Endothelial cell (in vitro differentiated cells): Measurements from ENCODE around the gene CDYL. TPM values are rescaled to one million over a fixed set of nuclear protein-coding genes. Genes with fewer than 3 reads are reported as not detected.

Experiments
- DNase-seq: peaks from one replicate; pipeline ENCODE4 v3.0.0; 2021; ENCODE audit warnings: low spot score
- H3K27ac Mint-ChIP-seq: one replicate; pipeline ENCODE4 v1.8.0; 2021; ENCODE audit warnings: mixed read lengths, inconsistent platforms; ENCODE audit not compliant: unreplicated experiment
- H3K27me3 Mint-ChIP-seq: one replicate; pipeline ENCODE4 v1.8.0; 2021; ENCODE audit warnings: mild to moderate bottlenecking, moderate library complexity, mixed read lengths, inconsistent platforms; ENCODE audit not compliant: unreplicated experiment
- H3K36me3 Mint-ChIP-seq: one replicate; pipeline ENCODE4 v1.8.0; 2021; ENCODE audit warnings: mild to moderate bottlenecking, low read depth, mixed read lengths, inconsistent platforms; ENCODE audit not compliant: unreplicated experiment
- H3K4me1 Mint-ChIP-seq: one replicate; pipeline ENCODE4 v1.8.0; 2021; ENCODE audit warnings: mild to moderate bottlenecking, mixed read lengths, inconsistent platforms; ENCODE audit not compliant: unreplicated experiment
- H3K4me3 Mint-ChIP-seq: one replicate; pipeline ENCODE4 v1.8.0; 2021; ENCODE audit warnings: mild to moderate bottlenecking, mixed read lengths, inconsistent platforms; ENCODE audit not compliant: unreplicated experiment
- H3K9me3 Mint-ChIP-seq: one replicate; pipeline ENCODE4 v1.8.0; 2021; ENCODE audit warnings: mixed read lengths, inconsistent platforms; ENCODE audit not compliant: unreplicated experiment
- CTCF ChIP-seq: fragments of 200-600 bp; sonication (generic); IDR thresholded peaks from one replicate; pipeline ENCODE4 v1.5.0; 2021; ENCODE audit warnings: antibody characterized with exemption; ENCODE audit not compliant: unreplicated experiment
- total RNA-seq: library from RNA; stranded (reverse); fragmentation: NEBNext Ultra II Directional; extraction: Animal tissue kit (Norgen Biotek cat#: 25700); gene quantifications from one replicate; pipeline ENCODE4 v1.2.1, GENCODE V29; 2021; ENCODE audit not compliant: unreplicated experiment

Gene CDYL
- total RNA-seq, 1 donor from 2014 or later, result 66.7 TPM

DNA sequence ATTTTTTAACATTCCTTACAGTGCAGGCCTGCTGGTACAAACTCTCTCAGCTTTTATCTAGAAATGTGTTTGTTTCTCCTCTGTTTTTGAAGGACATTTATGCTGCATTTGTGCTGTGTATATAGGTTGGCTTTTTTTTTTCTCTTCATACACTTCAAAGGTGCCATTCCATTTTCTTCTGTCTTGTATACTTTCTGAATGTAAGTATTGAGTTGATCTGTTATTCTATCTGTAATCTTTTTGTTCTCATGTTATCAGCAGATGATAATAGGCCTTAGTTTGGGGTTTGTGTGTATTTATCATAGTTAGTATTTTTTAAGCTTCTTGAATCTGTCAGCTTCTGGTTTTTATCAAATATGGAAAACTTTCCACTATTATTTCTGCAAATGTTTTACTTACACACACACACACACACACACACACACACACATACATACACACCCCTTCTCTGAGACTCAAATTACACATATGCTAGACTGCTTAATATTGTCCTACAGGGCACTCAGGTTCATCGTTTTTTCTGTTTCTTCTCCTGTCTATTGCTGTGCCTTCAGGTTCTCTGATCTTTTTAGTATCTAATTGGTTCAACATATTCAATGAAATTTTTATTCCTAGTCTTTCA, 153.0 kb downstream of the CDYL start:
- H3K36me3 Mint-ChIP-seq, result no peaks in the 10 kb centered on the region
- H3K27ac Mint-ChIP-seq, result no peak overlapping the region
- H3K4me3 Mint-ChIP-seq, result no peak overlapping the region
- TF ChIP-seq CTCF, result no peak
- peaks cover 11% of the 10 kb centered on the region for H3K27me3 Mint-ChIP-seq
- DNase-seq, result no peak
- H3K4me1 Mint-ChIP-seq, result peaks cover 43% of the 10 kb centered on the region
- H3K9me3 Mint-ChIP-seq, result no peaks in the 10 kb centered on the region

DNA sequence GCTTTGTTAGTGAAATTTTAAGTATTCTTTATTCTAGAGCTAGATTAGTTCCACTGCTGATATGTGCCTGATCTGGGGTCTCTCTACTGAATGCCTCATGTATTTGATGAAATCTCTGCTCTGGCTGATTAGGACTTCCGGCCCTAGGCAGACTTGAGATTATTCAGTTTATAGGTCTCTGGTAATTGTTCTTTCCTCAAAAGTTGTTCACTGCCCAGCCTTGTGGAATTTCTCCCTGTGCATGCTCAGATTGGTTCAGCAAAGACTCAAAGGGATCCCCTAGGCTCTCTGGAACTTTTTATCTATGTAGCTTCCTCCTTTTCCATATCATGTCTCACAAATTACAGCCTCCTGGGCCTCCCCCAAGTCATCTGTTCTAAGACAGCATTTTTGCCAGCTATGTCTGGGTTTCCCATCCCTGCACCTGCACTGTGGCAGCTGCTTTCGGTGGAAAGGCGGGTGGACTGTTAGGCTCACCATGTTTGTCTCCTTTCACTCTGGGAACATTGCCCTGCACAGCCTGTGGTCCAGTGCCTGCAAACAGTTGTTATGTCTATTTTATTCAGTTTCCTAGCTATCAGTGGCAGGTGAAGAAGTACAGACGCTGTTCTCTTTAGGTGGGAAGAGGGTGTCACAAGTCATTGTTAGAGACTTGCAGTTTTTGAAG, 154.0 kb downstream of the CDYL start:
- Mint-ChIP-seq H3K4me3 (no peak overlapping the region), H3K36me3 (no peaks in the 10 kb centered on the region), H3K9me3 (no peaks in the 10 kb centered on the region), H3K27ac (no peak overlapping the region), H3K4me1 (peaks cover 40% of the 10 kb centered on the region), H3K27me3 (peaks cover 11% of the 10 kb centered on the region)
- no peak for TF ChIP-seq CTCF
- no peak for DNase-seq

DNA sequence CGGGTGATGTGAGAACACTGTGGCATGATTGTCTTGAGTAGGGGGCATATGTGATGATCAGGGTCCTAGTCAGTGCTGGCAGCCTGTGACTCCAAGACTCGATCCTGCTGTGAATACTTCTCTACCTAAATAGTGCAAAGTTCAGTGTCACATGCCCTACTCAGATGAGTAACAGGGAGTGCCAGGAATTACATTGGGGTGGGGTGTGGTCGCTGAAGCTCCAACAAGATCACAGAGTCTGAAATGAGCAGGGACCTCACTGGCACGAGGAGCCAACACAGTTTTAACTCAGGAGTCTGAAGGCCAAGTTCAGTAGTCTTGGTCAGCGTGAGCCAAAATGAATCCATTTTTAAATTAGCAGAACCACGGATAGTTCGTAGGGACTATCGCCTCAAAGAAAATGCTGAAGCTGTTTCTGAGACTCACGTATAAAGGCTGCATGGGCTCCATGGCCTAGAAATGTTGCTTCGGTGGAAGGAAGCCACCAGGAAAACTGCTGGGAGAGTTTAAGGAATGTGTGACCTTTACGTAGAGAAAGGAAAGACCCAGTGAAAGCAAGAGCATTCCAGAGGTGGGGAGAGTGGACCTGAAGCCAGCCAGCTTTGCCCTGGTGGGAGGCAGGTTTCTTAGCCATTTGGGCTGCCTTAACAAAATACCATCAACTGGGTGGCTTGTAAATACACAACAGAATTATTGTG, 155.5 kb downstream of the CDYL start:
- no peaks in the 10 kb centered on the region for H3K9me3 Mint-ChIP-seq
- DNase-seq, result no peak
- no peak for TF ChIP-seq CTCF
- H3K27ac Mint-ChIP-seq, result peak overlapping the region; percentile 72
- peaks cover 11% of the 10 kb centered on the region for H3K27me3 Mint-ChIP-seq
- H3K4me1 Mint-ChIP-seq, result peaks cover 43% of the 10 kb centered on the region
- no peaks in the 10 kb centered on the region for H3K36me3 Mint-ChIP-seq
- no peak overlapping the region for H3K4me3 Mint-ChIP-seq

DNA sequence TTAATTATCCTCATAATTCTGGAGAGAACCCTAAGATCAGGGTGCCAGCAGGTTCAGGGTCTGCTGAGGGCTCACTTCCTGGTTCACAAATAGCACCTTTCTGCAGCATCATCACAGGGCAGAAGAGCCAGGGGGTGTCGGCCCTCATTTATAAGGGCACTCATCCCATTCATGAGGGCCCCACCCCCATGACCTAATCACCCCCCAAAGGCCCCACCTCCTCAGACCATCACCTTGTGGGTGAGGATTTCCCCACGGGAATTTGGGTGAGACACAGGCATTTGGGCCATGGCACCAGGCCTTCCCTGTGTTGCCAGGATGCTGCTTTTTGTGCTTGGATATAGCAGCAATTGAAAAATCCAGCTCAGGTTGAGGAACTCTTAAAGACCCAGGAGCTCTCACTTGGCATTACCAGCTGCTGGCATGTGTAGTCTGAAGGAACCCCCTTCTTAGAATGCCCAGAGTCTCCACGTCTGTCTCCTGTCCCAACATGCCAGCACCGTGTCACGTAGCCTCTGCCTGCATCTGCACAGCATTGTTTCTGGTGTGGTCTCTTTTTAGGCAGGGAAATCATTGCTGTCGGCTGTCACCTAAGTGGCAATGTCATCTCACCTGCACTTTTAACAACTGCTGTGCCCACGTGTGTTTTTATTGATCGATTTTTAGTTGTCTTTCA, 156.2 kb downstream of the CDYL start:
- Mint-ChIP-seq H3K27ac (peak overlapping the region; percentile 61), H3K4me3 (no peak overlapping the region), H3K27me3 (peaks cover 11% of the 10 kb centered on the region), H3K36me3 (no peaks in the 10 kb centered on the region), H3K4me1 (peaks cover 43% of the 10 kb centered on the region), H3K9me3 (no peaks in the 10 kb centered on the region)
- TF ChIP-seq CTCF, result no peak
- no peak for DNase-seq
